Renal pelvis (tissue), 12 donors: ENCODE results near the gene CHCHD10. TPM values are rescaled to one million over a fixed set of nuclear protein-coding genes. Genes with fewer than 3 reads are reported as not detected.

ENCODE experiments used
- DNase-seq: peaks from one replicate; pipeline ENCODE4 v3.0.0-alpha.2; 2013
- long read RNA-seq, 16 experiments: transcript quantifications; one replicate each; lab custom pipeline, GENCODE V29; 2026
- polyA plus RNA-seq, 3 donors: library from polyadenylated mRNA; unstranded; fragments of 120-200 nt; gene quantifications; one replicate each; pipeline ENCODE4 v1.2.1, GENCODE V29; 2013; ENCODE audit not compliant: insufficient read length in 3 of 3

CHCHD10 gene
- polyA plus RNA-seq, result 100 to 1,000 TPM in 1 of 3 donors, 10 to 100 TPM in 2; 81.4 to 103 (median 91.5) TPM
- long read RNA-seq, donor 1, transcript CHCHD10-202 (4 exons, 1,171 nt), result major isoform, 108 of 126 reads
- long read RNA-seq, donor 1, partial matches to known transcripts, result 8 of 126 reads
- long read RNA-seq, donor 1, other reads (novel, unspliced or antisense), result 7 of 126 reads
- long read RNA-seq, donor 2, transcript CHCHD10-202 (4 exons, 1,171 nt), result major isoform, 138 of 148 reads
- long read RNA-seq, donor 2, partial matches to known transcripts, result 6 of 148 reads
- long read RNA-seq, donor 2, other reads (novel, unspliced or antisense), result 0 of 148 reads
- long read RNA-seq, donor 3, transcript CHCHD10-202 (4 exons, 1,171 nt), result major isoform, 108 of 127 reads
- long read RNA-seq, donor 3, partial matches to known transcripts, result 12 of 127 reads
- long read RNA-seq, donor 3, other reads (novel, unspliced or antisense), result 5 of 127 reads
- long read RNA-seq, donor 4, transcript CHCHD10-201 (4 exons, 691 nt), result minor isoform, 5 of 210 reads
- long read RNA-seq, donor 4, transcript CHCHD10-202 (4 exons, 1,171 nt), result major isoform, 190 of 210 reads
- long read RNA-seq, donor 4, partial matches to known transcripts, result 11 of 210 reads
- long read RNA-seq, donor 4, other reads (novel, unspliced or antisense), result 0 of 210 reads
- long read RNA-seq, donor 5, transcript CHCHD10-202 (4 exons, 1,171 nt), result major isoform, 72 of 85 reads
- long read RNA-seq, donor 5, partial matches to known transcripts, result 11 of 85 reads
- long read RNA-seq, donor 5, other reads (novel, unspliced or antisense), result 0 of 85 reads
- long read RNA-seq, donor 6, transcript CHCHD10-202 (4 exons, 1,171 nt), result major isoform, 94 of 108 reads
- long read RNA-seq, donor 6, transcript CHCHD10-205 (2 exons, 490 nt), result minor isoform, 7 of 108 reads
- long read RNA-seq, donor 6, partial matches to known transcripts, result 6 of 108 reads
- long read RNA-seq, donor 6, other reads (novel, unspliced or antisense), result 0 of 108 reads
- long read RNA-seq, donor 7, transcript CHCHD10-202 (4 exons, 1,171 nt), result major isoform, 138 of 176 reads
- long read RNA-seq, donor 7, partial matches to known transcripts, result 23 of 176 reads
- long read RNA-seq, donor 7, other reads (novel, unspliced or antisense), result 10 of 176 reads
- long read RNA-seq, donor 8, transcript CHCHD10-202 (4 exons, 1,171 nt), result major isoform, 11 of 11 reads
- long read RNA-seq, donor 8, partial matches to known transcripts, result 0 of 11 reads
- long read RNA-seq, donor 8, other reads (novel, unspliced or antisense), result 0 of 11 reads
- long read RNA-seq, donor 9, transcript CHCHD10-205 (2 exons, 490 nt), result minor isoform, 5 of 187 reads
- long read RNA-seq, donor 9, transcript CHCHD10-202 (4 exons, 1,171 nt), result major isoform, 165 of 187 reads
- long read RNA-seq, donor 9, partial matches to known transcripts, result 15 of 187 reads
- long read RNA-seq, donor 9, other reads (novel, unspliced or antisense), result 0 of 187 reads
- long read RNA-seq, donor 10, transcript CHCHD10-205 (2 exons, 490 nt), result minor isoform, 8 of 130 reads
- long read RNA-seq, donor 10, transcript CHCHD10-202 (4 exons, 1,171 nt), result major isoform, 94 of 130 reads
- long read RNA-seq, donor 10, partial matches to known transcripts, result 11 of 130 reads
- long read RNA-seq, donor 10, other reads (novel, unspliced or antisense), result 14 of 130 reads
- long read RNA-seq, donor 11, transcript CHCHD10-202 (4 exons, 1,171 nt), result major isoform, 92 of 96 reads
- long read RNA-seq, donor 11, partial matches to known transcripts, result 0 of 96 reads
- long read RNA-seq, donor 11, other reads (novel, unspliced or antisense), result 0 of 96 reads
- long read RNA-seq, donor 12, transcript CHCHD10-202 (4 exons, 1,171 nt), result major isoform, 129 of 152 reads
- long read RNA-seq, donor 12, partial matches to known transcripts, result 15 of 152 reads
- long read RNA-seq, donor 12, other reads (novel, unspliced or antisense), result 0 of 152 reads
- long read RNA-seq, donor 13, transcript CHCHD10-202 (4 exons, 1,171 nt), result major isoform, 65 of 84 reads
- long read RNA-seq, donor 13, transcript CHCHD10-205 (2 exons, 490 nt), result minor isoform, 5 of 84 reads
- long read RNA-seq, donor 13, partial matches to known transcripts, result 7 of 84 reads
- long read RNA-seq, donor 13, other reads (novel, unspliced or antisense), result 7 of 84 reads
- long read RNA-seq, donor 14, transcript CHCHD10-205 (2 exons, 490 nt), result minor isoform, 10 of 238 reads
- long read RNA-seq, donor 14, transcript CHCHD10-202 (4 exons, 1,171 nt), result major isoform, 185 of 238 reads
- long read RNA-seq, donor 14, partial matches to known transcripts, result 33 of 238 reads
- long read RNA-seq, donor 14, other reads (novel, unspliced or antisense), result 5 of 238 reads
- long read RNA-seq, donor 15, transcript CHCHD10-205 (2 exons, 490 nt), result minor isoform, 5 of 154 reads
- long read RNA-seq, donor 15, transcript CHCHD10-202 (4 exons, 1,171 nt), result major isoform, 132 of 154 reads
- long read RNA-seq, donor 15, partial matches to known transcripts, result 14 of 154 reads
- long read RNA-seq, donor 15, other reads (novel, unspliced or antisense), result 0 of 154 reads
- long read RNA-seq, donor 16, transcript CHCHD10-202 (4 exons, 1,171 nt), result major isoform, 103 of 116 reads
- long read RNA-seq, donor 16, partial matches to known transcripts, result 8 of 116 reads
- long read RNA-seq, donor 16, other reads (novel, unspliced or antisense), result 0 of 116 reads

DNA sequence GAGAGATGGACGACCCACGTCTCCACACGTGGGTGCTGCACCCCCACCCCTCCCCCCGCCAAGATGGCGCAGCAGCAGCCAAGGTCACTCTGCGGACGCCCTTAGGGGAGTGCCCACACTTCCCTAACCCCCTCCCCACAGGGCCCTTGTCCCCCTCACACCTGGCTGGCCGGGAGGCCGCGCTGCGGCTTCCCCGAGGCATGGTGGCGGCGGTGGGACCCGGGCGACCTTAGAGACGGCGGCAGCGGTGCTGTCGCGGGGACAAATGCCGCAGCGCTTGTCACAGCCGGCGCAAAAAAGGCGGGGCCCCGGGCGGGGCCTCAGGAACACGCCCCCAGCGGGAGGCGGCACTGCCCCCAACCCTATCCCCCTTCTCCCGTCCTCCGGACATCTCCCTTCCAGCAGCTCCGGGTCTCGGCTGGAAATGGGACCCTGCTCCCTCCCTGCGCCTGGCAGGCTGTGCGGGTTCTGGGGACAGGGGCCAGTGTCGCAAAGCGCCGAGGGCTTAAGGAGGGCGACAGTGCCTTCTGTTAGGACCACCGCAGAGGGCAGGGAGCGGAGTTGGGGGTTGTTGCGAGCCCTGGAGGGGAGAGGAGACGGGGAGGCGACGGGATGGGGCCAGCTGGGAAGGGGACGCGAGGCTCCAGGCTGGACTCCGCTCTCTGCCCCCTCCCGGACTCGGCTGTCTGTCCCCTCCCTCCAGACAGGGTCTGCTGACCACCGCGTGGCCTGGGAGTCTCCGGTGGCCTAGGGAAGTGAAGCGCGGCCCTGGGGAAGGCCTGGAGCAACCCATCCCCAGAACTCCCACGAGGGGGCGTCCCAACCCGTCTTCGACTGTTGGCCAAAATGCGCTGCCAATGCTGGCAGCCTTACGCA is at the start of gene CHCHD10:
TSS of gene CHCHD10 (minus strand) at position 300 of the 876 bp plus-strand sequence. CDS start at position 202, 98 bp downstream.
- DNase-seq, result peak; percentile 85

DNA sequence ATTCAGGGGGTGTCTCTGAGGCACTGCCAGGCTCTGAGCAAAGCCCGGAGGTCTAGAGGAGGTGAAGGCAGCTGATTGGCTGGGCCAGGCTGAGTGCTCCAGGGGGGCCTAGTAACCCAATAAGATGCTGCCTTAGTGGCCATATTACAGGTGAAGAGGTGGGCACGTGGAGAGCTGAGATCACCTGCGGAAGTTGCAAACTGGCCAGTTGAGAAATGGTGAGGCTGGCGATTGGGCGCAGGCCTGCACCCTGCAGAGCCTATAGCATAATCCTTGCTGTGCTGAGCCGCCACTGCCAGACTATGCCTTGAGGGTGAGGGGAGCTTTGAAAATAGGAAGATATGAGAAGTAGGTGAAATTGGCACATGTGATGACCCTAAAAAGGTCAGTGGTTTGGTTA is 49.4 kb upstream of the CHCHD10 start:
- DNase-seq, result no peak

DNA sequence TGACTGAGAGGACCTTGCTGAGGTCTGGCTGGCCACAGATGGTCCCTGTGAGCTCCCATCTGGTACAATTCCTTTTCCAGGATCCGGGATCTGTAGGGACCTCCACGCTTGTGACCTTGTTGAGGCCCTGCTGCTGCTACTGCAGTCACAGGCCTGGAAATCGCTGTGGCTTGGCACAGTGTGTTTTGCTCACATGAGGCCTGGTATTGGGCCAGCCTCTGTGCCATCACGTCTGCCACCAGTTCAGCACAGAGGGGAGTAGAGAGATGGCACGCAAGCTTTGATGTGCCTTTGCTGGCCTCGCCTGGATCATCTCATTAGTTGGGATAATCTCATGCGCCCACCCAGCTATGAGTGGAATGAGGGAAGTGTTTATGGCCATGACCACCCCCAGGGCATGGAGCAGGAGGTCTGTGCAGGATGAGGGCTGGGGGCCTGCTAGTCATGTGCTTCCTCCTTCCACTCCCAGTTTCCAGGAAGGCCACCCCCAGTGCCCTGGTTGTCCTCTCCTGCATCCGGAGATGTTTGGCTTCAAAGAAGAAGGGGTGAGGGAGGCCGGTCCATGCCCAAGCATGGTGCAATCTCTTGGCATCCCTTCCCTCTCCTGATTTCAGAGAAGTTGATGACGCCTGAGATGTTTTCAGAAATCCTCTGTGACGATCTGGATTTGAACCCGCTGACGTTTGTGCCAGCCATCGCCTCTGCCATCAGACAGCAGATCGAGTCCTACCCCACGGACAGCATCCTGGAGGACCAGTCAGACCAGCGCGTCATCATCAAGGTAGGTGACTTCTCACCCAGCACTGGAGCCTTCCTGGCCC is 48.6 kb upstream of the CHCHD10 start:
- DNase-seq, result no peak

DNA sequence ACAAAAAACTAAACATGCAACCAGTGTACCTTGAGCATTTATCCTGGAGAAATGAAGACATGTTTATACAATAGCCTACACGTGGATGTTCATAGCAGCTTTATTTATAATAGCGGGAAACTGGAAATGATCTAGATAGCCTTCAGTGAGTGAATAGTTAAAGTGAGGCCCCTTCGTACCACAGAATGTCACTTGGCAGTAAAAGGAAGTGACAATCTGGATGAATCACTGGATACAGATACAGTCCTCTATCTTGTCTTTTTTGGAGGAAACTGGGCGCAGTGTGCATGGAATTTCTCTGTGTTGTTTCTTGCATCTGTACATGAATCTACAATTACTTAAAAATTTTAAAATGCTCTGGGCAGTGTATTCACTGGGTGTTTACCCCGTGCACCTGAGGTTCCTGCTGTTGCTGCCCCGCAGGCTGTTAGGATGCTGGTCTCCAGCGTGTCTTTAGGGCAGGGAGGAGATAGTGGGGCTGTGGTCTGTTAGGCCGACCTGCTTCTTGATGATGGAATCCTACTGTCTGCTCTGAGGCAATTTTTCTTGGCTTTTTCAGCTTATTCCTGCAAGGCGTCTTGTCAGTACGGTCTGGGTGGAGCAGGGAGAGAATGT is 47.9 kb upstream of the CHCHD10 start:
- DNase-seq, result no peak

DNA sequence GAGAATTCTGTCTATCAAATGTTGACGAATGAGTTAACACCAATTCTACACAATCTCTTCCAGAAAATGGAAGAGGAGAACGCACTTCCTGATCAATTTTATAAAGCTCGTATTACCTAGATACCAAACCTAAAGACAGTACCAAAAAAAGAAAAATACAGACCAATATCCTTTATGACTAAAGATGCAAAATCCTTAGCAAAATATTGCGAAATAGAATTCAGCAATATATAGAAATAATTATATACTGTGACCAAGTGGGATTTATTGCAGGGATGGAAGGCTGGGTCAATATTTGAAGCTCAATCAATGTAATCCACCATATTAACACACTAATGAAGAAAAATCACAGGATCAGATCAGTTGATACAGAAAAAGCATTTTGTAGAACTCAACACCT is 44.6 kb upstream of the CHCHD10 start:
- no peak for DNase-seq

DNA sequence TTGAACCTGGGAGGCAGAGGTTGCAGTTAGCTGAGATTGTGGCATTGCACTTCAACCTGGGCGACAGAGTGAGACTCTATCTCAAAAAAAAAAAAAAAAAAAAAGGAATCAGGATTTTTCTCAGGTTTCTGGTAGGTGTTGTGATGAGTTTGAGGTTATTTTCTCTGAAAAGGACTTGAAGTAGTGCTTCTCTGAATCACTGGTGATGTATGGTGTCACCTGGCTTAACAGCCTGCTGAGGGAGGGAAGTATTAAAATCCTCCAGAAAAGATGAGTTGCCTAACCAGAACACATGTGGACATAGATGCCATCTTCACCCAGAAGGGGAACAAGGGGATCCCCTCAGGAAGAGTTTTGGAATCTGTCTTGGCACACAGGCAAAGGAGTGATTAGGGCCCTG is 39.1 kb upstream of the CHCHD10 start:
- DNase-seq, result no peak

DNA sequence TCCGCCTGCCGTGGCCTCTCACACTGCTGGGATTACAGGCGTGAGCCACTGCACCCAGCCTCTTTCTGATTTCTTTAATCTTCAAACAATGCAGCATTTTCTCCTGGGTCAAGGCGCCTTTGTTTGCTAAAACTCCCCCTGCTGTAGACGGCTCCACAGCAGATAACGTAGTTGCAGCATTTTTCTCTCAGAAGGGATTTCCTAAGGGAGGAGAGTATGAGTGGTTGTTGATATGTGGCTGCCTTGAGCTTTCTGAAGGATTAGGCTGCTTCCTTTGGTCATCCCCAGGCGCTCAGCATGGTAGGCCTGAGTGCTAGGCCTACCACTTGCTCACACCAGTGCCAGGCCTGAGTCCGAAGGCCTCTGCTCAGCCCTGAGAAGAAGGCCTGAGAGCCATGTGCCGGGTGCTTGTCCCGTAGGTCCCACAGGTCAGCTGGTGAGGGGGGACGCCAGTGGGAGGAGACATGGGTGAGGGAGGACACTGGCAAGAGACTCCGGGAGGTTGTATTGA is 37.1 kb upstream of the CHCHD10 start:
- no peak for DNase-seq

DNA sequence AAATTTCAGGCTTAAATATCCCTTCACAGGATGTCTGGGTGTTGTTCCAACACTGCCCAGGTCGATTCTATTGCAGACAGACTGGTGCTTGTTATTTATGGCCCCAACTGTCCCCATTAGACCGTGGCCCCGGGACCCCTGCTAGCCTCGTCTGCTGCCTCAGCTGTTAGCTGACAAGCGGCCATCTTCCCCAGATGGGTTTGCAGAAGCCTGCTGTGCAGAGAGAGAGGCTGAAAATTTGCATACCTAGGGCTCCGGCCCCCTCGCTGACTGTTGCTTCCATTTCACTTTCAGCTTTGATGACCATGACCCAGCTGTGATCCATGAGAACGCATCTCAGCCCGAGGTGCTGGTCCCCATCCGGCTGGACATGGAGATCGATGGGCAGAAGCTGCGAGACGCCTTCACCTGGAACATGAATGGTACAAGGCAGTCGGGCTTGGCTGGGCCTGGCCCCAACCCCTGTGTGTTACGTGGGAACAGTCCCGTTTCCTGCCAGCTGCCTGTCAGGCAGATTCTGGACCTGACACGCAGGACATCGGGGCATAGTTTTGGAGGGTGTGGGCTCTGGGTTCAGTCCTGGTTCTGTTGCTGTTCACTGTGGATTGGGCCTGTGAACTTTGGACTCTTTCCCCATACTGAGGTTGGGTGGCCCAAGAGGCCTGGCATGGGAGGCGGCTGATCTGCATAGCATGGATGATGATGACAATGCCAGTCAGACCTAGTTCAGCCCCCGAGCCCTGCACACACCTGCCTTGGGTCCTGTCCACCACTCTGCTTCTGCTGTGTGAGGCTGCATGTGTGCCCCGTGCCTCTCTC is 35.4 kb upstream of the CHCHD10 start:
- no peak for DNase-seq

DNA sequence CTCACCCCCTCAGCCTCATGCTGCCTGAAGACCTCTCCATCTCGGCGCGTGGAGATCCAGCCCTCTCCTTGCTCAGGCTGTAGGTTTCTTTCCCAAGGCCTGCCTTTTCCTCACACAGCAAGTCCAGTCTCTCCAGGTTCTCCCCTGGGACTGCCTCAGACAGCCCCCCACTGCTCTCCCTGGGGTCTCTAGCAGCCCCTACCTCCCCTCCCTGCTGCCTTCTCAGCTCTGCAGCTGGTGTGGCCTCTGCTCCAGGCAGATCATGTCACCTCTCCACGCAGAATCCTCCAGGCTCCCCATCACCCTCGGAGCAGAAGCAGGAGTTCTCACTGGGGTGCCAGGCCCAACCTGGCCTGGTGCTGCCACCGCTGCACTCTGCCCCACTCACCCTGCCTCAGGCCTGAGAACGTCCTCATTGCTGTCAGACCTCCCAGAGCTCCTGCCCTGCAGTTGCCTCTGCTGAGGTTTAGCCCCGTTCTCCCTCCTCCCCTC is 34.2 kb upstream of the CHCHD10 start:
- no peak for DNase-seq

DNA sequence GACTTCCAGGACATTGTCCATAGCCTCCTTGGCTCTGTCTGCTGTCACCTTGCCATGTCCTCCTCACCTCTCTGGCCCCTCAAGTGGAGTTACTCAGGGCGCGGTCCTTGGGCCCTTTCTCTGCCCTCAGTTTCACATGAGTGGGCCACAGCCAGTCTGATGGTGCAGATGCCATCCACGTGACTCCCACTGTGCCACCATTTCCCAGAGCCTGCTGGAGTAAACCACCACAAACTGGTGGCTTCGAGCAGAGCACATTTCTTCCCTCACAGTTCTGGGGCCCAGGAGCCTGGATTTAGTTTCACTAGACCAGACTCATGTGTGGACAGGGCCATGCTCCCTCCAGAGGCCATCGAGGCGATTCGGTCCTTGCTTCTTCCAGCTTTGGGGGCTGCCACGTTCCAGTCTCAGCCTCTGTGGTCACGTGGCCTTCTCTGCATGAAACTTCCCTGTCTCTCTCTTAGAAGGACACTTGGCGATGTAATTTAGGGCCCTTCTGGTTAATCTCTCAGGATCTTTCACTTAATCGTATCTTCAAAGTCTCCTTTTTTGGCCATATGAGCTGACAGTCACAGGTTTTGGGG is 33.6 kb upstream of the CHCHD10 start:
- no peak for DNase-seq

DNA sequence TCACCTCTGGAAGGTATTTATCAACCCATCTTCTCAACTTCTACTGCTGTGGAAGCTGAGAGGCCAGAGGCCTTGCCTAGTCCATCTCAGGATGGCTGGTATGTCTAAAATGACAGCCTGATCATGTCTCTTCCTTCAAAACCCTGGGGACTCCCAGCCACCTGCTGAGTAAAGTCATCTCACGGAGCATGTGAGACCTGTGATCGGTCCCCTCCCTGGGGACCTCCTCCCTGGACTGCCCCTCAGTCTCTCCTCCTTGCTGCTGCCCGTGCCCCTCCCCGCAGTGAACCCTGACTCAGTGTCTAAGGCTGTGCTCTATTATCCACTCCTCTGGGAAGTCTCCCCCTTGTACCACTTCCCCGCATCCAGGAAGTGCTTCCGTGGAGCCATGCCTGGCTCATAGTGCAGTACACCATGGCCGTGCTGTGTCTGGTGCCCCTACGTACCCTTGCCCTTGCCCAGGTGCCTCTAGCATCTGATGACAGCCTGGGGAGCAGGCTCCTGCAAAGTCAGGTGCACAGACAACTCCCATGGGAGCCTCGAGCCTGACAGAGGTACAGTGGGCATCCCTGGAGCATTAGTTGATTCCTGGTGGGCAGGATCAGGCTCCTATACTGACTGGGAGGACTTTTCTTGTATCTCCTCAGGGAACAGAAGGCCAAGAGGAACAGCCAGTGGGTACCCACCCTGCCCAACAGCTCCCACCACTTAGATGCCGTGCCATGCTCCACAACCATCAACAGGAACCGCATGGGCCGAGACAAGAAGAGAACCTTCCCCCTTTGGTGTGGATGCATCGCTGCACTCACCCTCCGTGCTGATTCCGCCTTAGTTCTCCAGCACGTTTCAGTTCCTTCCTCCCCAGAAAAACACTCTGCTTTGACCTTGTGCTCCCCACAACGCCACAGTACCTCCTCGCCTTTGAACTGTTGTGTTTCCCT is 32.8 kb upstream of the CHCHD10 start:
- DNase-seq, result no peak

DNA sequence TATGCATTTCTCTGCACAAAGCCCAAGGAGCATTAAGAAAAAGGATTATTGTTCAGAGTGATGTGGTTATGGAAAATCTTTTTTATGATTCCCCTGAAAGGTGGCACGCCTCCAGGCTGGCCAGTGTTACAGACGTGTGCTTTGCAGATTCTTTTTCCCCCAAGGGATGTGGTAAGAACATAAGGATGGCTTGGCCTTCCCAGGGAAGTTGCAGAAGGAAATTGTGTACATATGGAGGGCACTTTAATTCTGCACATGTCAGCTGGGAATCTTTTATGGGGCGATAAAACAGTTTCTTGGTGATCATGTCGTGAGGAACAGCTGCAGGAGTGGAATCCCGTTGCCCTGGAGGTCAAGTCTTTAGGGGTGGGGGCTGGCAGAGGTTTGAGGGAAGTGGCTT is 28.7 kb upstream of the CHCHD10 start:
- DNase-seq, result no peak

DNA sequence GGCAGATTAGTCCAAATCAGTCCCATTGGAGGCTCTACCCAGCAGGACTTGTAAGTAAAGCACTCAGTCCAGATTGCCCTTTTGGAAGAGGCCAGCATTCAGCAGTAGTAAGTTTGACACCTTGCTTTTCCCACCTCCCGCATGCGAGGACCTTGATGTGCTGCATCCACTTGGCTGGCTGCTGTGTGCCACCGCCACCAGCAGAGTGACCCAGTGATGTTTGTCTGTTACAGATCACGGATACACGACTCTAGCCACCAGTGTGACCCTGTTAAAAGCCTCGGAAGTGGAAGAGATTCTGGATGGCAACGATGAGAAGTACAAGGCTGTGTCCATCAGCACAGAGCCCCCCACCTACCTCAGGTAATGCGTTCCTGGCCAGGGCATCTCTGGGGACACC is 25.6 kb upstream of the CHCHD10 start:
- DNase-seq, result no peak
